GM12878 (cell line): Measurements from ENCODE around the gene LRRC10B. TPM values are rescaled to one million over a fixed set of nuclear protein-coding genes. Genes with fewer than 3 reads are reported as not detected.

Source experiments
- ATAC-seq: fragments of 200-7000 bp; cut with Tn5 transposase; 3 replicates; pipeline ENCODE4 v1.9.1; 2020; ENCODE audit warnings: mild to moderate bottlenecking, moderate library complexity
- BruUV-seq: library from RNA; stranded (reverse); fragments of 400-500 nt; replicated peaks from 2 replicates; lab custom pipeline; 2021; lab: Mats Ljungman, UMichigan
- CTCF ChIA-PET: fragments of 300-600 bp; sonication (Branson Sonifier 250); formaldehyde crosslinking; extraction: SDS; loops from one replicate; lab custom pipeline; 2021; ENCODE audit warnings: inconsistent platforms; lab: Yijun Ruan, JAX
- POLR2A ChIA-PET: fragments of 350-600 bp; formaldehyde crosslinking; extraction: SDS; loops from one replicate; lab custom pipeline; 2021; ENCODE audit warnings: inconsistent platforms; lab: Charles Lee
- RAD21 ChIA-PET: fragments of 300-600 bp; sonication (Branson Sonifier 250); formaldehyde crosslinking; loops from one replicate; lab custom pipeline; 2023; ENCODE audit warnings: antibody characterized with exemption; ENCODE audit not compliant: unreplicated experiment; lab: Charles Lee
- SMC1A ChIA-PET: fragments of 300-600 bp; sonication (Branson Sonifier 250); formaldehyde crosslinking; loops from one replicate; lab custom pipeline; 2023; ENCODE audit not compliant: unreplicated experiment, uncharacterized antibody; lab: Charles Lee
- DNase-seq: peaks from one replicate; pipeline ENCODE4 v3.0.0-alpha.2; 2011; ENCODE audit warnings: low read depth, low spot score
- FAIRE-seq: peaks from 3 replicates; lab custom pipeline; 2011; peaks lifted over from hg19 to GRCh38; lab: Jason Lieb, UNC
- H2AFZ ChIP-seq: 2 replicates; pipeline ENCODE4 v1.6.0; 2011; ENCODE audit warnings: low read depth, low read length, control low read depth; ENCODE audit not compliant: control insufficient read depth
- H3K27ac ChIP-seq: 2 replicates; pipeline ENCODE4 v1.5.1; 2011; ENCODE audit warnings: control low read depth; ENCODE audit not compliant: control insufficient read depth, insufficient read depth
- H3K27me3 ChIP-seq, 2 experiments: replicated peaks in 1 of 2; 2 replicates each; pipeline versions ENCODE4 v1.6.0 to v1.6.1; 2011; ENCODE audit warnings: low read length in 1 of 2; ENCODE audit not compliant: control insufficient read depth in 2 of 2, insufficient read depth in 2 of 2
- H3K36me3 ChIP-seq, 2 experiments: 2 replicates each; pipeline ENCODE4 v1.5.1; 2011; ENCODE audit warnings: low read length in 1 of 2; ENCODE audit not compliant: control insufficient read depth in 2 of 2, insufficient read depth in 2 of 2
- H3K4me1 ChIP-seq: 2 replicates; pipeline ENCODE4 v1.6.1; 2011; ENCODE audit warnings: mild to moderate bottlenecking, low read length, moderate library complexity, mixed read lengths; ENCODE audit not compliant: control insufficient read depth, insufficient read depth
- H3K4me2 ChIP-seq: 2 replicates; pipeline ENCODE4 v1.6.0; 2011; ENCODE audit warnings: control low read depth; ENCODE audit not compliant: control insufficient read depth, insufficient read depth
- H3K4me3 ChIP-seq: fragments of 200-600 bp; sonication (generic); 2 replicates; pipeline ENCODE4 v1.5.1; 2016
- H3K79me2 ChIP-seq: 2 replicates; pipeline ENCODE4 v1.6.0; 2011; ENCODE audit warnings: low read length; ENCODE audit not compliant: control insufficient read depth, insufficient read depth
- H3K9ac ChIP-seq: 2 replicates; pipeline ENCODE4 v1.8.0; 2011; ENCODE audit warnings: low read length, control low read depth, mixed read lengths; ENCODE audit not compliant: control insufficient read depth, insufficient read depth
- H3K9me3 ChIP-seq: replicated peaks from 3 replicates; pipeline ENCODE4 v1.5.1; 2011; ENCODE audit warnings: mild to moderate bottlenecking, low read length; ENCODE audit not compliant: control insufficient read depth, insufficient read depth
- H4K20me1 ChIP-seq: 2 replicates; pipeline ENCODE4 v1.6.0; 2011; ENCODE audit not compliant: control insufficient read depth, insufficient read depth
- BRCA1 ChIP-seq: IDR thresholded peaks from 2 replicates; pipeline ENCODE4 v1.6.1; 2011; ENCODE audit warnings: low read depth, low read length, improper control_type of control experiment
- RAD51 ChIP-seq: fragments of 450-650 bp; IDR thresholded peaks from 2 replicates; pipeline ENCODE4 v1.6.1; 2016; ENCODE audit warnings: moderate library complexity, mild to moderate bottlenecking, inconsistent platforms
- RCOR1 ChIP-seq: conservative IDR thresholded peaks from 2 replicates; pipeline ENCODE4 v1.6.1; 2012; ENCODE audit warnings: low read depth, low read length, improper control_type of control experiment
- ZNF687 ChIP-seq: fragments of 450-650 bp; IDR thresholded peaks from 2 replicates; pipeline ENCODE4 v1.6.1; 2017; ENCODE audit warnings: mild to moderate bottlenecking, moderate library complexity
- WGBS: methylation state at CpG from one replicate; pipeline ENCODE4 v1.1.6; 2016; ENCODE audit warnings: low lambda C conversion rate; ENCODE audit not compliant: insufficient replicate concordance, insufficient coverage; ENCODE audit errors: missing lambda C conversion rate; 5-methylcytosine and 5-hydroxymethylcytosine counted together
- in situ Hi-C: fragments of 300-500 bp; cut with MboI; formaldehyde crosslinking; loops from 9 replicates; pipeline ENCODE4 v1.14.3; 2018; ENCODE audit warnings: mixed read lengths
- intact Hi-C: fragments of 100-400 bp; cut with micrococcal nuclease; formaldehyde crosslinking; loops from one replicate; pipeline ENCODE4 v1.14.2; 2022; ENCODE audit not compliant: unreplicated experiment
- polyA plus RNA-seq, 11 experiments: library from polyadenylated mRNA; depleted of rRNA in 4 of 11; unstranded in 6 of 11; stranded (reverse) in 5 of 11; fragments of >200 nt; fragmentation: Nextera tagmentation in 4 of 11; fragmentation: Illumina TruSeq in 1 of 11; extraction: Ambion mirVana in 4 of 11; extraction: Trizol in 1 of 11; gene quantifications; 1 replicate in 1 of 11; 2 replicates in 10 of 11; pipeline versions ENCODE4 v1.2.1 to v1.2.3, GENCODE V29; 2011 to 2016; ENCODE audit warnings: inconsistent platforms in 2 of 11, missing spikeins in 2 of 11, low read depth in 1 of 11
- total RNA-seq, 4 experiments: library from RNA; depleted of rRNA in 3 of 4; stranded (reverse); fragments of >200 nt in 3 of 4; fragmentation: Illumina TruSeq in 1 of 4; extraction: Trizol in 1 of 4; gene quantifications; 2 replicates each; pipeline versions ENCODE4 v1.2.1 to v1.2.3, GENCODE V29; 2013 to 2021

The LRRC10B gene
- total and polyA plus RNA-seq, 10 of the 15 experiments (the other 5 are each of a cell fraction or from before 2014, with no cell fraction given), result not detected

GRCh38 chr11:61489833-61490721 lies 18.5 kb upstream of the LRRC10B start:
- DNase-seq (no peak), FAIRE-seq (no peak), ATAC-seq (no peak)
- Histone ChIP-seq H3K36me3 (no peaks in the 10 kb centered on the region), H3K4me3 (no peak overlapping the region), H3K4me2 (no peak overlapping the region), H3K4me1 (no peaks in the 10 kb centered on the region), H3K27me3 (no peaks in the 10 kb centered on the region), H2AFZ (no peak overlapping the region), H3K9ac (no peak overlapping the region), H3K79me2 (no peaks in the 10 kb centered on the region), H3K9me3 (no peaks in the 10 kb centered on the region), H4K20me1 (no peaks in the 10 kb centered on the region), H3K27ac (no peak overlapping the region)
- WGBS, result 38% methylated on average over 12 of the region's 13 CpGs
- BruUV-seq, result no TSS peak
- POLR2A ChIA-PET, result no interaction called here
- RAD21 ChIA-PET, result no interaction called here
- TF ChIP-seq ZNF687 (no peak), RAD51 (no peak), BRCA1 (no peak), RCOR1 (no peak)
- intact Hi-C loops (no loop called here), in situ Hi-C loops (no loop called here)
- SMC1A ChIA-PET, result no interaction called here
- CTCF ChIA-PET, result interaction anchor here (1.6 kb wide), 1 partner anchor 27 kb away, joined by 7 read pairs; no protein-coding TSS in a partner anchor
